ENCODE results near the gene CHTOP.
"Not testable (repeated sequence)": the region's sequence is repeated elsewhere in the genome, so short reads cannot be mapped to it uniquely, and the experiment has no call there.

Gene CHTOP

DNA sequence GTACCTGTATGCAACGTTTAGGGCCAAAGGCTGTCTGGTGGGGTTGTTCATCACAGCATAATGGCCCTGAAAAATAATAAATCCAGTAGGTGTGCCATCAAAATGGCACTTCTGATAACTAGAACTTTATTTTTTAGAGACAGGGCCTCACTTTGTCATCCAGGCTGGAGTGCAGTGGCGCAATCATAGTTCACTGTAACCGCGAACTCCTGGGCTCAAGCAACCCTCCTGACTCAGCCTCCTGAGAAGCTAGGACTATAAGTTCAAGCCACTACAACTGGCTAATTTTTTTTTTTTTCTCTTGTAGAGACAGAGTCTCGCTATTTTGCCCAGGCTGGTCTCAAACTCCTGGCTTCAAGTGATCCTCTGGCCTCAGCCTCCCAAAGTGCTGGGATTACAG lies 29.3 kb downstream of the CHTOP start:
- no peak for DNase-seq

GRCh38 chr1:153667439-153667838 lies 33.6 kb downstream of the CHTOP start:
- no peak for DNase-seq

DNA sequence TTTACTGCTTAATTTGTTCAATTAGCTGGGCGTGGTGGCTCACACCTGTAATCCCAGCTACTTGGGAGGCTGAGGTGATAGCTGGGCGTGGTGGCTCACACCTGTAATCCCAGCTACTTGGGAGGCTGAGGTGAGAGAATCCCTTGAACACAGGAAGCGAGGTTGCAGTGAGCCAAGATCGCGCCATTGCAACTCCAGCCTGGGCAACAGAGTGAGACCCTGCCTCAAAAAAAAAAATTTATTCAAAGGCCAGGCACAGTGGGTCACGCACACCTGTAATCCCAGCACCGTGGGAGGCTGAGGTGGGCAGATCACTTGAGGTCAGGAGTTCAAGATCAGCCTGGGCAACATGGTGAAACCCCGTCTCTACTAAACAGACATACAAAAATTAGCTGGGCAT lies 34.8 kb downstream of the CHTOP start:
- not testable (repeated sequence) for DNase-seq

- no peak for DNase-seq
These were observed 35.7 kb downstream of the CHTOP start for GRCh38 chr1:153669606-153670005.

DNA sequence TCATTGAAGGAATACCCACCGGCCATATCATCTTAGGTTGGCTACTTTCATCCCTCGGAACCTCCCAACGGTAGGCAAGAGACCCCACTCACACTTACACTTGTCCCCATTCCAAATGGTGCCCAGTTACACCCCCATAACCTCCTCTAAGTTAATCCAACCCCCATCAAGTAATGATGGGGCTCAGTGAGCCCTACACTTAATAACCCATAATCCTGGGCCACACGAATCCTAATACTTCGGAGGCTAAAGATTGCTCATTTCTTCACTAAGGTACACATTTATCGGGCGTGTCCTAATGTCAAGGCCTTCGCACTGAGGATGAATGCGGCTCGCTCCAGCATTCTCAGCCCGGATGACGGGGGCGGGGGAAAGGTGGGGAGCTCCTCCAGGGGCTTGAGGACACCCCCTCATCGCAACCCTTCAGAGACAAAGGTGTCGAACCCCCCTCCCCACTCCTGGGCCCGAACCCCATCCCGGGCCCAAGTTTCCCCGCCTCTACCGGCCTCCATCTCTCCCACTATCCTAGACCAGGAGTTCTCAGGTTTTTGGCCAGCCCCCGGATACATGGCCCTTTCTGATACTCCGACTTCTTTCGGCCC lies 36.5 kb downstream of the CHTOP start:
- no peak for DNase-seq

DNA sequence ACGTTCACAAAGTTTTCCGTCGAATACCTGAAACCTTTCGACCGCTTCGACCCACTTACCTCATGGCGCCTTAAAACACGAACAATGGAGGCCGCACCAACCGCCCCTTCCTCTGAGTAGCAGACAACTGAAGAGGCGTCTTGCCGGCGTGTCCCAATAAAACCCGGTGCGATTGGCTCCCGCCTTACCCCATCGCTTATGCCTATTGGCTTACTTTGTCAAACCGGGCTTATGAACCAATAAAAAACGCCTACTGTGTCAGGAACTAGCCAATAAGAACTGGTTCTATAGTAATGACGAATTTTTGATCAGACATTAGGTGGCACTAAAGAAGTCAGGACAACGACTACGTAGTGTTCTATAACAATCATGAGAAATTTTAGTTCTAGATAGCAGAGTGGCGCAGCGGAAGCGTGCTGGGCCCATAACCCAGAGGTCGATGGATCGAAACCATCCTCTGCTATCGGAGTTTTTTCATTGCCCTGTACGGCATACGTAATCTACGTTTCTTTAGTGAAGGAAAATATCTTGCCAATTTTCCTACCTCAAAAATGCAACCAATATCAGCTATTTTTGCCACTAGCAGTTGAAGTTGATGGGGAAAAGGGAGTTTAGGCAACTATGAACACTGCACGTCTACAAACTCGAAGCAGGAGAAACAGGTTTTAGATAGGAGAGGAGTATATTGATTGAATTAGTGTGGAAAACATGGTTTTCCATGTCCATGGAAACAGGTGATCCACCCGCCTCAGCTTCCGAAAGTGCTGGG lies 37.2 kb downstream of the CHTOP start, which contains the start of gene ILF2:
Gene ILF2, minus strand, starts transcription at position 135 of the 769 bp plus-strand sequence. Its CDS starts 71 bp downstream, at position 64.
- peak; percentile 99 for DNase-seq

- DNase-seq = not testable (repeated sequence)
These were observed 37.9 kb downstream of the CHTOP start for GRCh38 chr1:153671628-153672353.

DNA sequence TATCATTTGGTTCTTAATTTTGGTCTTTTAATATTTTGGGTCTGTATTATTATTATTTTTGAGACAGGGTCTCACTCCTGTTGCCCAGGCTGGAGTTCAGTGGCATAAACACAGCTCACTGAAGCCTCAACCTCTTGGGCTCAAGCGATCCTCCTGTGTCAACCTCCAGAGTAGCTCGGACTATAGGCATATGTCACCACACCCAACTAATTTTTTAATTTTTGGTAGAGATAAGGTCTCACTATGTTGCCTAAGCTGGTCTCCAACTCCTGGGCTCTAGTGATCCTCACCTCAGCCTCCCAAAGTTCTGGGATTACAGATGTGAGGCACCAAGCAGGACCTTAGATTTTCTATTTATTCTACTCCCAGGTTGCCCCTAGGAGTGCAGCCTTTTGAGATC lies 39.6 kb downstream of the CHTOP start:
- DNase-seq = no peak

DNA sequence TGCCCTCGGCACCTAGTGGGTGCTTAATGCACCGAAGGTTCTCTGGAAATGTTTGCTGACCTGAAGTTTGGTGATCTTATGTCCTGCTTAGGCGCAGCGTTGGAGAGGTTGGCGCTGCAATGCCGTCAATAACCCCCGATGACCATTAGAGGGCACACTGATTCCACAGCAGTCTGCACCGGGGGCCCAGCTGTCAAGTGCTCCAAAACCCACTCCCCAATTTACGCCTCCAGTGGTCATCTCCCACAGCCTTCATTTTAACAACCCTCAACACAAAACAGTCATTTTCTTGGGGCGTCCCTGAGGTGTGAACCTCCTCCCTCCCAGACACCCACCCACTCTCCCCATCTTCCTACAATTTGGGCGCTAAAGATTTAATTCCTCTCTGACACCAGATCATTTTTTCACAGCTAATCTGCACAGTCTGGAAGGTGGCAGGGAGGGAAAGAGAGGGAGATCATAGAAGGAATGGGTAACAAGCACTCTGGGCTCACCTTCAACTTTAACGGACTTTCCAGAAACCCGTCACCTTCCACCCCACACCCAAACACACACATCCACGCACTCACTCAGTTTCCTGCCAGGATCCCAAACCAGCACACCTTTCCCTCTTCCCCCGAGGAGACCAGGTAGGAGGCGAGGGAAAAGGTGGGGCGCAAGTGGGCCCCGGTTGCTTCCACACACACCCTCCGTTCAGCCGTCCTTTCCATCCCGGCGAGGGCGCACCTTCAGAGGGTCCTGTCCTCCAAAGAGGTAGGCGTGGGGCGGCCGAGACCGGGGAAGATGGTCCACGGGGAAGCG lies 44.1 kb downstream of the CHTOP start:
- peak; percentile 80 for DNase-seq

GRCh38 chr1:153678519-153679336 lies 44.9 kb downstream of the CHTOP start, which contains the start of gene NPR1:
TSS of gene NPR1 (plus strand) at chr1:153678688. CDS start at chr1:153679109, 421 bp downstream.
- no peak for DNase-seq

GRCh38 chr1:153679337-153680119 lies 45.7 kb downstream of the CHTOP start:
- no peak for DNase-seq

DNA sequence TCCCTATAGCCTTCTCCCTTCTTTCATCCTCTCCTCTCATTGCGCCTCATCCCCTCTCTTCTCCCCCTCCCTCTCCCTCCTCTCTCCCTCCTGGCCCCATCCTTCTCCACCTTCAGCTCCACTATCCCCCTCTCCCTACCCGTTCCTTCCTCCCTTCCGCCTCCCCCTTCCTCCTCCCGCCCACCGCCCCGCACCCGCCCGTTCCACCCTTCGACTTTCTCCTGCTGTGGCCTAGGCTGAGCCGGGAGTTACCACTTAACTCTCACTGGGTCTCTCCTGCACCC lies 46.2 kb downstream of the CHTOP start:
- DNase-seq = no peak

- no peak for DNase-seq
These were observed 48.9 kb downstream of the CHTOP start for GRCh38 chr1:153682730-153683129.

DNA sequence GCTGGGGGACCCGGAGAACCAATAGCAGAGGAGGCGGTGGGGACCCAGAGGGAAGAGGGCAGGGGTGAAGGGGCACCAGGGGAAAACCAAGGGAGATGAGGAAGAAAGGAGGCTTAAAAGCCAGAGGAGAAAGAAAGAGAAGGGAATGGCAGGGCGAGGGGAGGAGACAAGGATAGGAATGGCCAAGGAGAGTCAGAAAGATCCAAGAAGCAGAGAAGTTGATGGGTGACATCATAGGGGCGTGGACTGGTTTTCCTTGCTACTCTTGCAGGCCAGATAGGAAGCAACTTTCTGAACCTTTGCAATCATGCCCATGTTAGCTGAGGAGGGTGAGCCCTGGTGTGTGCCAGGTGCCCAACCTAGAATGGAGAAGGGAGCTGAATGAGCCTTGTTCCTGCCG lies 50.0 kb downstream of the CHTOP start:
- DNase-seq = no peak

- no peak for DNase-seq
These were observed 51.0 kb downstream of the CHTOP start for GRCh38 chr1:153684892-153685291.

DNA sequence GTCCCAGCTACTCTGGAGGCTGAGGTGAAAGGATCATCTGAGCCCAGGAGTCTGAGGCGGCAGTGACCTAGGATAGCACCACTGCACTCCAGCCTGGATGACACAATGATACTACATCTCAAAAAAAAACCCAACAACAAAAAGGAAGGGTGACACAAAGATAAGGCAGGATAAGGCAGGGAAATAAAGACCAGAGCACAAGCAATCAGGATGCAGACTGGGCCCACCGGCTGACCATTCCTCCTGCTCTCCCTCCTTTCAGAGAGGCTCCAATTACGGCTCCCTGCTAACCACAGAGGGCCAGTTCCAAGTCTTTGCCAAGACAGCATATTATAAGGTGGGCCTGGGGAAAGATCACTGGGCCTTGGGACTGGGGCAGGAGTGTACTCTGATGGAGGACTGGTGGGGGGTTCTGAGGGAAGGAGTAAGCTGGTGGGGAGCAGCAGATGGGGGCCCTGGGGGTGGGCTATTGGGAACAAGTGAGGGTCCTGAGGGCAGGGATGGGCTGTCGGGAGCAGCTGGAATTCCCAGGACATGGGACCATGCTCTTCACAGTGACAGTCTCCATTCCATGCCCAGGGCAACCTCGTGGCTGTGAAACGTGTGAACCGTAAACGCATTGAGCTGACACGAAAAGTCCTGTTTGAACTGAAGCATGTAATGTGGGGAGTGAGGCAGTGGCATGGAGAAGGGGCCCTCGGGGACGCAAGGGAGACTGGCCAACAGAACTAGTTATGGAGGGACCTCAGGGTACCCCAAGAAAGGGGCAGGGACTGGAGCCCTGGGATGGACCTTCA lies 51.9 kb downstream of the CHTOP start:
- DNase-seq = no peak

DNA sequence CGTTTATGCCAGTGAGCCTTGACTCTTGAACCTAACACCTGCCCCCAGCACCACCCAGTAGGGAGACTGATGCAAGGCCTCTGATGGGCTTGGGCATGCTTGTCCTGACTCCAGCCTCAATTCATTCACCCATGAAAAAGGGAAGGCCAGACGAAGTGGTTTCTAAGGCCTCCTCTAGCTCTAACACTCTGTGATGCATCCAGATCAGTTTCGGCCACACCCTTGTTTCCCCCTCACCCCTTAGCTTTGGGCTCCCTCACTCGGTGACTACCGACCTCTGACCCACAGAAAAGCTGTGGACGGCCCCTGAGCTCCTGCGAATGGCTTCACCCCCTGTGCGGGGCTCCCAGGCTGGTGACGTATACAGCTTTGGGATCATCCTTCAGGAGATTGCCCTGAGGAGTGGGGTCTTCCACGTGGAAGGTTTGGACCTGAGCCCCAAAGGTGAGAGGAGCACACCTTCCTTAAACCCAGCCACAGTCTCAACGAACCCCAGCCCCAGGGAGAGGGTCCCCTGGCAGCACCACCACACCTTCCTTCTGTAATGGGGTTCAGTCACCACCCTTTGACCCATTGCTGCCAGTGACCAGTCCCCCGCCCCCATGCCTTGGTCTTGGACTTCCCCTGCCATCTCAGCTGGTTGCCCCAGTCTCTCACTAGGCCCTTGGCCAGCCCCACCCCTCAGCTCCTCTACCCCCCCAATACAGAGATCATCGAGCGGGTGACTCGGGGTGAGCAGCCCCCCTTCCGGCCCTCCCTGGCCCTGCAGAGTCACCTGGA lies 53.7 kb downstream of the CHTOP start:
- no peak for DNase-seq

- DNase-seq = no peak
These were observed 54.4 kb downstream of the CHTOP start for GRCh38 chr1:153688276-153688675.

DNA sequence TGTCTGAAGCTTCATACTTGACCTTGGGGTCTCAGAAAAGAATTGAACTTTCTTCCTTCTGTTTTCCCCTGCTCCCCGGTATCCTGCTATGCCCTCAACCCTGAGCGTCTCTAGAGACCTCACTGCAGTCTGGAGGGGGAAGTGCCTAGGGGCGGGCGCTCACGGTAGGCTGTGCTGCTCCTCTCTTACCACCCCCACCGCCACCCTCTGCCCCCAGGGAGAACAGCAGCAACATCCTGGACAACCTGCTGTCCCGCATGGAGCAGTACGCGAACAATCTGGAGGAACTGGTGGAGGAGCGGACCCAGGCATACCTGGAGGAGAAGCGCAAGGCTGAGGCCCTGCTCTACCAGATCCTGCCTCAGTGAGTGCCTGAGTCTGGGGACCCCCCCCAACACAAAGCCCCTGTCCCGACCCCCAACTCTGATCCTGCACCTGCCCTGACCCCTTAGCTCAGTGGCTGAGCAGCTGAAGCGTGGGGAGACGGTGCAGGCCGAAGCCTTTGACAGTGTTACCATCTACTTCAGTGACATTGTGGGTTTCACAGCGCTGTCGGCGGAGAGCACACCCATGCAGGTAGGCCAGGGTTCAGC lies 55.0 kb downstream of the CHTOP start:
- no peak for DNase-seq

Measured in islet precursor cell (in vitro differentiated cells).